Smooth muscle cell of the coronary artery (primary cell): ENCODE data around the gene UFSP1. TPM values are rescaled to one million over a fixed set of nuclear protein-coding genes. Genes with fewer than 3 reads are reported as not detected.

Experiments used
- total RNA-seq: library from RNA; depleted of rRNA; stranded (reverse); fragments of >200 nt; gene quantifications from 2 replicates; pipeline ENCODE4 v1.2.3, GENCODE V29; 2014; ENCODE audit warnings: low replicate concordance

The UFSP1 gene
- total RNA-seq = 1.2 and 5.7 TPM in 2 replicates

GRCh38 chr7:100888988-100889750, at the start of gene UFSP1:
UFSP1 (minus strand) TSS chr7:100889715; CDS start chr7:100889271, 444 bp downstream.

GRCh38 chr7:100895701-100895955, 6.1 kb upstream of the UFSP1 start, which contains the start of gene ACHE:
ACHE (minus strand) TSS chr7:100895888; CDS start chr7:100894232, 1,656 bp downstream.

GRCh38 chr7:100874577-100875355, 14.7 kb downstream of the UFSP1 start, which contains the start of gene SRRT:
SRRT (plus strand) TSS chr7:100875103; CDS start chr7:100875591, 488 bp downstream.

DNA sequence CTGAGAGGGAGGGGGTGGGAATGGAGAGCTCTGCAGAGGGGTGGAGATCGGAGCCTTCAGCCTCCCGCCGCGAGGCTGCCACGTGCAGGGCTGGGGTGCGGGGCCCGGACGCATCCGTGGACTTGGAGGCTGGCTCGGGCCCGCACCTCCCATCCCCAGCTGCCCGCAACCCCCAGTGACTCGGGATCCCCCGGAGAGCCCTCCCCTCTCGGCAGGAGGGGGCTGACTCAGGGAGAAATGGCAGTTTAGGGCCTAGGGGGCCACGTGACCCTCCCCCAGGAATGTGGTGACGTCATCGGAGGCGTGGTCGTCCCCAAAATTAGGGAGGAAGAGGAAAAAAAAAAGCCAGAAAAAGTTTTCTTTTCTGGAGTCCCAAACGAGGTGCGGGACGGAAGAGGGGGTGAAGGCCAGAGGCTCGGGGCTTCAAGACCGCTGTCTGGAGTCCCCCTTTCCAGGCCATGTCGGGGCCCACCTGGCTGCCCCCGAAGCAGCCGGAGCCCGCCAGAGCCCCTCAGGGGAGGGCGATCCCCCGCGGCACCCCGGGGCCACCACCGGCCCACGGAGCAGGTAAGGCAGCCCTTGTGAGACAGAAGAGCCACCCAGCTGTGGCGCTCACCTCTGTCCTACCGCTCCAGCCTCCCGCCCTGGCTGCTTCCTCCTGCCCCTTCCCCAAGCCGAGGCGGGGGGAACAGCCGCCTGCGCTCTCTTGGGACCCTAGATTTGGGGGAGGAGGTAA, 22.3 kb downstream of the UFSP1 start, which contains the start of gene TRIP6:
Gene TRIP6, plus strand, starts transcription at position 348 of the 736 bp plus-strand sequence. Its CDS starts 111 bp downstream, at position 459.

DNA sequence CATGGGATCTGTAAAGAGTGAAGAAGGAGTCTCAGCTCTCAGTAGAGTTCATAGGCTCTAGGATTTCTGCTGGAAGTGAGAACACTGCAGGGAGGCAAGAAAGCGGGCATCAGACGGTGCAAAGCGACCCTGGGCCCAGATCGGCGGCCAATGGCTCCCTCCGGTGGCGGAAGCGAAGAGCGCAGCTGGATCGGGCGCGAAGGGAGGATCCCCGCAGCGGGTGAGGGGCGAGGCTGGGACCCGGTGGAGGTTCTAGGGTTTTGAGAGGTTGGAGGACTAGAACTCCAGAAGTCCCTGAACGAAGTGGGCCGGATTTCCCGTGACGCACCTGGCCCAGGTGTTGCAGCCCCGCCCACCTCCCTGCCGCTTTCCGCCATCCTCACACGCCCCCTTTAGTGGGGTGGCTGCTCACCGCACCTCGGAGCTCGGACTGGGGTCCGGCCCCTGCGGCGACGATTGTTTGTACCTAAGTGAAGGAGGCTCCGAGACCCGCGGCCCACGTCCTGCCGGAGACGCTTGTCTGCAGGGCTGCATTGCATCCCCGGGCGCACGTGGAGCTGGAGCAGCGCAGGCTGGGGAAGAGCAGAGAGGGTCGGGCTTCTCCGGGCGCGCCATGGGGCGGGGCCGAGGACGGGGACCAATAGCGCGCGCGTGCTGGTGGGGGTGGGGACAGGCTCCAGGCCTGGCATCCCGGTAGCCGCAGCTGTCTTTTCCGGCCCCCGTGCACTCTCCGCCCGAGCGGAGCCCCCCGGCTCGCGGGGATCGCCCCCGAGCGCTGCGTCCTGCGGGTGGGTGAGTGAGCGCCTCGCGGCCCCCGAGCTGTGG, 37.3 kb downstream of the UFSP1 start, which contains the start of gene SLC12A9:
Gene SLC12A9, plus strand, starts transcription at position 666 of the 825 bp plus-strand sequence. CDS start 1,485 bp downstream, outside the sequence.

Other genes with a start within 250 kb of the UFSP1 start
- under 0.01 and 0.08 TPM in 2 replicates for gene TFR2, start 248.2 kb downstream of the UFSP1 start, total RNA-seq
- gene ACTL6B, start 233.3 kb downstream of the UFSP1 start, total RNA-seq = not detected in 2 replicates
- gene GNB2, start 216.0 kb downstream of the UFSP1 start, total RNA-seq = 65.9 and 86.6 TPM in 2 replicates
- 7.0 and 23.6 TPM in 2 replicates for gene GIGYF1, start 195.5 kb downstream of the UFSP1 start, total RNA-seq
- gene POP7, start 183.6 kb downstream of the UFSP1 start, total RNA-seq = 13.1 and 37.7 TPM in 2 replicates
- not detected in 2 replicates for gene EPO, start 169.2 kb downstream of the UFSP1 start, total RNA-seq
- not detected in 2 replicates for gene ZAN, start 156.1 kb downstream of the UFSP1 start, total RNA-seq
- 83.1 and 90.3 TPM in 2 replicates for gene EPHB4, start 62.2 kb downstream of the UFSP1 start, total RNA-seq
- gene SLC12A9, start 37.0 kb downstream of the UFSP1 start, total RNA-seq = 7.0 and 13.2 TPM in 2 replicates
- 70.6 and 75.7 TPM in 2 replicates for gene TRIP6, start 22.3 kb downstream of the UFSP1 start, total RNA-seq
- 33.9 and 40.3 TPM in 2 replicates for gene SRRT, start 14.6 kb downstream of the UFSP1 start, total RNA-seq
- 0.38 TPM in 1 of 2 replicates, not detected in the other for gene ACHE, start 6.2 kb upstream of the UFSP1 start, total RNA-seq
- not detected in 2 replicates for gene MUC3A, start 59.8 kb upstream of the UFSP1 start, total RNA-seq
- not detected in 2 replicates for gene MUC12, start 79.8 kb upstream of the UFSP1 start, total RNA-seq
- gene MUC17, start 130.4 kb upstream of the UFSP1 start, total RNA-seq = not detected in 2 replicates
- gene TRIM56, start 195.8 kb upstream of the UFSP1 start, total RNA-seq = 17.8 and 64.6 TPM in 2 replicates
- gene SERPINE1, start 237.4 kb upstream of the UFSP1 start, total RNA-seq = 68.8 and 1,526 TPM in 2 replicates